ENCODE data around the gene KLF16.

The KLF16 gene

GRCh38 chr19:1854039-1854541, 9.3 kb downstream of the KLF16 start:
- DNase-seq = no peak

- DNase-seq = peak; percentile 93
Observed at GRCh38 chr19:1853295-1854038, 9.9 kb downstream of the KLF16 start.

DNA sequence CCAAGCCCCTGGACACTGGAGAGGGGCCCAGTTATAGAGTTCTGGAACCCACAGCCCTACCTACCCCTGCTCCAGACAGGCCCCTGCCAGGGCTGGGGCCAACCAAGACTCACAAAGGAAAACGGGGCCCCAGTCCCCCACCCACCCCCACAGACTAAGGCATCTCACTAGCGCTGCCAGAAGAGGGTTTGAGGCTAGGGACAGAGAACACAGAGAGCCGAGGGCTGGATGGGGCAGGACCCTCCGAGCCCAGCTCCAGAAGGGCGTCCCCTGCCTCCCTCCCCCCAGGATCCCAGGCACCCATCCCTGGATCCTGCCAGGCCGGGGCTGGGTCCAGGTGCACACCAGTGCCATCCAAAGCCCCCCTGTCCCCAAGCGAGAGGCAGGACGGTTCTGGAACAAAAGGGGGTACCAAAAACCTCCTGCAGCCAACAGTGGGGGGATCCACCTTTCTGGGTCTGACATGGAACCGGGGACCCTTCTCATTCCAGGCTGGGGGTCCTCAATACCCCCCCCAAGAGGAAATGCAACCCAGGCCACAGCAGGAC, 10.7 kb downstream of the KLF16 start:
- DNase-seq = no peak

GRCh38 chr19:1851654-1852580, 11.5 kb downstream of the KLF16 start:
- peak; percentile 27 for DNase-seq

- no peak for DNase-seq
Observed at GRCh38 chr19:1850809-1851653, 12.3 kb downstream of the KLF16 start.

GRCh38 chr19:1849886-1850398, 13.4 kb downstream of the KLF16 start:
- DNase-seq = no peak

DNA sequence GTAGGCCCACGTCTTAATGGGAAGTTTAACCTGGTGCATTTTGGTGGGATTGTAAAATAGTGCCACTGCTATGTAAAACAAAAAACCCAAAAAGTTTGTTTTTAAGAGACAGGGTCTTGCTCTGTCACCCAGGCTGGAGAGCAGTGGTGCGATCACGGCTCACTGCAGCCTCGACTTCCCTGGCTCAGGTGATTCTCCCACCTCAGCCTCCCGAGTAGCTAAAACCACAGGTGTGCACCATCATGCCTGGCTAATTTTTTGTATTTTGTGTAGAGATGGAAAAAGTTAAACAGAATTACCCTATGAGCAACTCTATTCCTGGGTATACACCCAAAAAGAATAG, 14.3 kb downstream of the KLF16 start:
- no peak for DNase-seq

GRCh38 chr19:1848399-1849131, 14.8 kb downstream of the KLF16 start, which contains the start of gene REXO1:
Gene REXO1 (minus strand): TSS chr19:1848483. CDS start chr19:1848358, 125 bp downstream.
- peak; percentile 97 for DNase-seq

GRCh38 chr19:1847684-1848398, 15.5 kb downstream of the KLF16 start:
- peak; percentile 51 for DNase-seq

GRCh38 chr19:1847348-1847683, 16.1 kb downstream of the KLF16 start:
- DNase-seq = no peak

DNA sequence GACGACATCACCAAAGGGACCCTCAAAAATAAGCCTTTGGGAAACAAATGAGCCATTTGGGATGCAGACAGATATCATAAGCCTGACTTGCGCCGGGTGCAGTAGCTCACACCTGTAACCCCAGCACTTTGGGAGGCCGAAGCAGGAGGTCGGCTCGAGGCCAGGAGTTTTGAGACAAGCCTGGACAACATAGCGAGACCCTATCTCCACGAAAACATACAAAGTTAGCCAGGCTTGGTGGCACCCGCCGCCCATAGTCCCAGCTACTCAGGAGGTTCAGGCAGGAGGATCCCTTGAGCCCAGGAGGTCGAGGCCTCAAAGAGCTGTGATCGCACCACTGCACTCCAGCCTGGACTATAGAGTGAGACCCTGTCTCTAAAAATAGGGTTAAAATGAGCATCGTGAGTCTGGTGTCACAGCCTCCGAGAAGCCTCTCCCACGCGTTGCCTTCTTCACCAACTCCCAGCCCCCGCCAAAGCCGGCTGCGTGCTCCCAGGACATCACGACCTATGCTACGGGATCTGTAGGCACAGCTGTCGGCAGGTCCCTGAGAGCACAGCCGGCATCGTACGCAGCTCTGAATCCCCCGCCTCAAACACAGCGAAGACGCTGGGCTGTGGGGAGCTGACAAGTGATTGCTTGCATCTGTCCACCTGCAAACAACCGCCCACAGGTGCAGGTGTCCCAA, 16.7 kb downstream of the KLF16 start:
- DNase-seq = no peak

DNA sequence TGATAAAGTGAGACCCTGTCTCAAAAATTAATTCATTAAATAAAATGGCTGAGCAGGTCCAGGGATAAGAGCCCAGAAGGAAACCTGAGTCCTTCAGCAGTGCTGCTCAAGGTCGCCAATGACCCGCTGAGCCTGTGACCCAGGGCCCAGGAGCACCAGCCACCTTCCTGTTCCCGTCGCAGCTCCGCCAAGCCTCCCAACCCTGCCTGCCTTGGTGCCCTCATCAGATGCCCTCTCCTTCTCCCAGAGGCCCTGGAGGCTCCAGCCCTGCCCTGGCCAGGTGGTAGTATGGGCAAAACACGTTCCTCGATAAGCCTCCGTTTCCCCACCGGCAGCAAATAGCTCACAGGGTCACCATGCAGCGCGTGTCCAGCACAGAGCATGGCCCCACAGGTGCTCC, 17.7 kb downstream of the KLF16 start:
- DNase-seq = no peak

GRCh38 chr19:1845125-1845515, 18.3 kb downstream of the KLF16 start:
- no peak for DNase-seq

- DNase-seq = no peak
Observed at GRCh38 chr19:1844513-1845124, 18.8 kb downstream of the KLF16 start.

DNA sequence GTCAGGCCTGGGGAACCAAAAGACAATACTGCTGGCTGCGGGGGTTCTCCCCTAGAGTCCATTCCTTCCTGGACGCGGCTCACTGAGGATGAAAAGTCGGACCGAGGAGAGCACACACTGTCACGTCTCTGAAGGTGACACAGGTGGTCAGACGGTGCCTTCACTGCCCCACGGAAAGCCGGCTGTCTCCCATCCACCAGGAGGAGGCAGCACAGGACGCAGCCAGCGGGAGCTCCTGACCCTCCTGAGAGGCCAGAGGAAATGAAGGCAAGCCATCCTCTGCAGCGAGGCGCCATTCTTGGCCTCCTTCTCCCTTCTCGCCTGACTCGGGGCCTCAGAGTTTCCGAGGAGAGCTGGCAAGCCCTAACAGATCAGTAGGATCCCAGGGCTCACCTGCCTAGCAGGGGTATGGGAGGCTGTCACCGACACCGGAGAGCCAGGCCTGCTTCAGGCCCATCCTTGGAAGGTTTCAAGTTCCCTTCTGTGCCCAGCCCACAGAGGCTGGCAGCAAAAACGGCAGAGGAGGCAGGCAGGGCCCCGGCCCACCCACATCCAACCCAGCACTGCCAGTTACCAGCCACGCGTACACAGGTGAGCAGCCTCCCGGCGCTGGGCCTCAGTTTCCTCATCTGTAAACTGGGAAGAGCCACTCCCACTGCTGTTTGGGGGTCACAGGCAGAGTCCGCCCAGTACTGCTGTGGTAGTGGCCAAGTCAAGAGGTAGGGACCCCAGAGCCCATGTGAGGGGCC, 19.6 kb downstream of the KLF16 start:
- DNase-seq = no peak

DNA sequence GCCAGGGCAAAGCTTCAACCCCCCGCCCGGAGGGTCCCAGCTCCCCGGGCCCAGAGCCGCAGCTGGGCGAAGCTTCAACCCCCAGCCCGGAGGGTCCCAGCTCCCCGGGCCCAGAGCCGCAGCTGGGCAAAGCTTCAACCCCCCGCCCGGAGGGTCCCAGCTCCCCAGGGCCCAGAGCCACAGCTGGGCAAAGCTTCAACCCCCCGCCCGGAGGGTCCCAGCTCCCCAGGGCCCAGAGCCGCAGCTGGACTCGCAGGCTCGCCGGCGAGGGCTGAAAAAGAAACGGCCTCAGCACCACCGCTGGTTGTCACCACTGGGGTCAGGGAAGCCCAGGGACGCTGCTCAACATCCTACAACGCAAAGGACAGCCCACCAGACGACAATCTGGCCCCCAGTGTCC, 20.3 kb downstream of the KLF16 start:
- DNase-seq = no peak

- DNase-seq = no peak
Observed at GRCh38 chr19:1841209-1841924, 22.0 kb downstream of the KLF16 start.

DNA sequence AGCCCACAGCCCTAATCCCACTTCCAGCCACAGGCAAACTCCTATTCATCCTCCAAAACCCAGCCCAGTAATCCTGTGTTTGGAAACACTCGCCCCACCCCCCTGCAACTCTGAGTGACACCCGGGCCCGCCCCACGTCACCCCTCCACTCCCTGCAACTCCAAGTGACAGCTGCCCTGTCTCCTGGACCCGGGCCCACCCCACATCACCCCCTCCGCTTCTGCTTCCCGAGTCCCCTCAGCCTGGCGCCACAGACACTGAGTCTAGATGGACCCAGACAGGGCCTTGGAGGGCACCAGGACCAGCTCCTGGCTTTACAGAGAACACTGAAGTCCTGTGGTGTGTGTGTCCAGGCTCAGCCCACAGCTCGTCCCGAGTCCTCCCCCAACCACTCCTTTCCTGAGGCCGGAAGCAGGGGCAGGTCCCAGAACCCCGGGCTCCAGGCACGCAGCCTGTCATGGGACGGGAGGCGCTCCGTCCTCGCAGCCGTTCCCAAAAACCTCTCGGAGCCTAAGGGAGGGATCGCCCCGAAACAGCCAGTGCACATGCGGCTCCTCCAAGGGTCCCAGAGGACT, 22.8 kb downstream of the KLF16 start:
- no peak for DNase-seq

Data from activated CD4-positive, alpha-beta T cell treated with anti-CD3 and anti-CD28 coated beads, Interleukin-2, Interleukin-6, amounts not matched to agents 100 ng/mL and 50 ng/mL, durations not matched to agents 16 hours and 8 hours (primary cell).